Esophagus muscularis mucosa (tissue), 4 donors: ENCODE results near the gene BTG3.

ENCODE experiments used
- CTCF ChIP-seq, 3 experiments: fragments of 200-600 bp in 2 of 3; fragments of 450-650 bp in 1 of 3; sonication (generic) in 2 of 3; IDR thresholded peaks; one replicate each; pipeline ENCODE4 v1.5.1; 2017 to 2019; ENCODE audit warnings: antibody characterized with exemption in 3 of 3, mild to moderate bottlenecking in 2 of 3, moderate library complexity in 1 of 3
- EP300 ChIP-seq: sonication (generic); formaldehyde crosslinking; IDR thresholded peaks from one replicate; pipeline ENCODE4 v1.6.1; 2017; ENCODE audit warnings: antibody characterized with exemption
- POLR2A ChIP-seq: fragments of 450-650 bp; IDR thresholded peaks from one replicate; pipeline ENCODE4 v1.6.1; 2017; ENCODE audit warnings: antibody characterized with exemption, moderate library complexity, mild to moderate bottlenecking, low read depth
- POLR2AphosphoS5 ChIP-seq, 2 donors: sonication (generic); formaldehyde crosslinking; IDR thresholded peaks; one replicate each; pipeline ENCODE4 v1.6.1; 2017; ENCODE audit warnings: antibody characterized with exemption in 2 of 2

- no peak for TF ChIP-seq POLR2AphosphoS5 (IDR thresholded peaks at IDR 0.05)
- no peak for TF ChIP-seq CTCF (IDR thresholded peaks at IDR 0.05)
- no peak for TF ChIP-seq EP300
- no peak for TF ChIP-seq POLR2A
Measured at GRCh38 chr21:17552410-17552809, 60.3 kb downstream of the BTG3 start.
